HCT116 (cell line): ENCODE results near the gene TSPAN11. TPM values are rescaled to one million over a fixed set of nuclear protein-coding genes. Genes with fewer than 3 reads are reported as not detected.

Experiments used
- ATAC-seq: fragments of 200-7000 bp; cut with Tn5 transposase; 2 replicates; pipeline ENCODE4 v1.9.1; 2020; ENCODE audit warnings: mild to moderate bottlenecking, moderate library complexity
- BruUV-seq: library from RNA; stranded (reverse); fragments of 400-500 nt; replicated peaks from 2 replicates; lab custom pipeline; 2021; lab: Mats Ljungman, UMichigan
- CTCF ChIA-PET: fragments of 300-600 bp; sonication (Branson Sonifier 250); formaldehyde crosslinking; loops from one replicate; lab custom pipeline; 2021; ENCODE audit warnings: antibody characterized with exemption; lab: Charles Lee
- POLR2A ChIA-PET: fragments of 300-600, 350-600 bp; sonication (Branson Sonifier 250); formaldehyde crosslinking; loops from one replicate; lab custom pipeline; 2021; ENCODE audit warnings: antibody characterized with exemption; lab: Charles Lee
- RAD21 ChIA-PET, 2 experiments: fragments of 300-600 bp; sonication (Branson Sonifier 250); formaldehyde crosslinking; loops; one replicate each; lab custom pipeline; 2023; ENCODE audit warnings: low total read pairs in 2 of 2; ENCODE audit not compliant: uncharacterized antibody in 2 of 2, unreplicated experiment in 2 of 2, low non-redundant PET in 1 of 2; lab: Charles Lee
- DNase-seq: peaks from one replicate; pipeline ENCODE4 v3.0.0-alpha.2; 2010; ENCODE audit warnings: low read depth, low spot score
- H2AFZ ChIP-seq: fragments of 200-600 bp; shearing (Covaris generic), sonication (generic); 2 replicates; pipeline ENCODE4 v1.6.1; 2017; ENCODE audit warnings: low read depth, mixed run types, mixed read lengths, antibody characterized with exemption, low read length; ENCODE audit not compliant: poor library complexity, severe bottlenecking
- H3K27ac ChIP-seq: 2 replicates; pipeline ENCODE4 v1.5.1; 2012; ENCODE audit warnings: low read depth, low read length
- H3K27me3 ChIP-seq: fragments of 200-600 bp; sonication (generic); 2 replicates; pipeline ENCODE4 v1.6.1; 2016; ENCODE audit warnings: mixed run types, low read length, mixed read lengths; ENCODE audit not compliant: insufficient read depth
- H3K36me3 ChIP-seq, 2 experiments: fragments of 200-500 bp in 1 of 2; fragments of 200-600 bp in 1 of 2; sonication (Bioruptor generic) in 1 of 2; sonication (generic) in 1 of 2; 2 replicates each; pipeline versions ENCODE4 v1.5.1 to v1.6.1; 2014 to 2016; ENCODE audit warnings: low read length in 2 of 2, inconsistent platforms in 1 of 2, mixed read lengths in 1 of 2, mixed run types in 1 of 2; ENCODE audit not compliant: insufficient read depth in 2 of 2, control insufficient read depth in 1 of 2
- H3K4me1 ChIP-seq, 2 experiments: fragments of 200-600 bp in 1 of 2; sonication (generic) in 1 of 2; 2 replicates each; pipeline versions ENCODE4 v1.5.1 to v1.6.1; 2012 to 2017; ENCODE audit warnings: low read length in 2 of 2, inconsistent platforms in 1 of 2, mild to moderate bottlenecking in 1 of 2, mixed read lengths in 1 of 2, mixed run types in 1 of 2, moderate library complexity in 1 of 2; ENCODE audit not compliant: insufficient read depth in 2 of 2, control insufficient read depth in 1 of 2
- H3K4me2 ChIP-seq: fragments of 200-600 bp; sonication (generic); 2 replicates; pipeline ENCODE4 v1.6.1; 2017; ENCODE audit warnings: mixed run types, low read length, mixed read lengths
- H3K4me3 ChIP-seq, 2 experiments: fragments of 200-600 bp in 1 of 2; sonication (generic) in 1 of 2; replicated peaks in 1 of 2; 2 replicates each; pipeline ENCODE4 v1.5.1; 2011 to 2016; ENCODE audit warnings: low read length in 2 of 2, control low read depth in 1 of 2, low read depth in 1 of 2, mild to moderate bottlenecking in 1 of 2, mixed read lengths in 1 of 2, mixed run types in 1 of 2
- H3K79me2 ChIP-seq: fragments of 200-600 bp; sonication (generic); 2 replicates; pipeline ENCODE4 v1.6.1; 2017; ENCODE audit warnings: mild to moderate bottlenecking, mixed run types, low read length, moderate library complexity, mixed read lengths; ENCODE audit not compliant: insufficient read depth
- H3K9ac ChIP-seq: fragments of 200-600 bp; sonication (generic); 2 replicates; pipeline ENCODE4 v1.6.1; 2016; ENCODE audit warnings: low read length, mixed read lengths
- H3K9me2 ChIP-seq: fragments of 200-600 bp; sonication (generic), shearing (Covaris generic); 2 replicates; pipeline ENCODE4 v1.6.1; 2017; ENCODE audit warnings: mixed run types, mild to moderate bottlenecking, moderate library complexity; ENCODE audit not compliant: insufficient read depth
- H3K9me3 ChIP-seq, 2 experiments: fragments of 200-500 bp in 1 of 2; fragments of 200-600 bp in 1 of 2; sonication (Bioruptor generic) in 1 of 2; sonication (generic) in 1 of 2; 2 replicates each; pipeline ENCODE4 v1.6.1; 2014 to 2017; ENCODE audit warnings: low read length in 2 of 2, mixed read lengths in 2 of 2, inconsistent platforms in 1 of 2, low read depth in 1 of 2, mild to moderate bottlenecking in 1 of 2, mixed run types in 1 of 2, moderate library complexity in 1 of 2; ENCODE audit not compliant: control insufficient read depth in 1 of 2, insufficient read depth in 1 of 2
- H4K20me1 ChIP-seq: fragments of 200-600 bp; sonication (generic), shearing (Covaris generic); 2 replicates; pipeline ENCODE4 v1.6.1; 2017; ENCODE audit warnings: mixed run types, mild to moderate bottlenecking, moderate library complexity; ENCODE audit not compliant: insufficient read depth
- POLR2A ChIP-seq: IDR thresholded peaks from 2 replicates; pipeline ENCODE4 v1.7.0; 2011; ENCODE audit warnings: borderline replicate concordance; ENCODE audit not compliant: insufficient read depth, insufficient read length; ENCODE audit errors: extremely low read depth
- POLR2AphosphoS5 ChIP-seq: IDR thresholded peaks from 2 replicates; pipeline ENCODE4 v1.6.1; 2011; ENCODE audit warnings: mild to moderate bottlenecking, low read depth, low read length, moderate library complexity
- REST ChIP-seq: IDR thresholded peaks from 2 replicates; pipeline ENCODE4 v1.6.1; 2012; ENCODE audit warnings: low read depth
- SIN3A ChIP-seq: IDR thresholded peaks from 2 replicates; pipeline ENCODE4 v1.6.1; 2012; ENCODE audit warnings: low read depth
- SP1 ChIP-seq: IDR thresholded peaks from 2 replicates; pipeline ENCODE4 v1.6.1; 2012; ENCODE audit warnings: low read depth
- SRF ChIP-seq: IDR thresholded peaks from 2 replicates; pipeline ENCODE4 v1.6.1; 2012; ENCODE audit warnings: low read depth
- YY1 ChIP-seq: IDR thresholded peaks from 2 replicates; pipeline ENCODE4 v1.6.1; 2011; ENCODE audit warnings: low read length, low read depth, moderate library complexity, mild to moderate bottlenecking; ENCODE audit not compliant: insufficient replicate concordance; ENCODE audit errors: extremely low read depth
- ZFX ChIP-seq: fragments of 450-650 bp; IDR thresholded peaks from 2 replicates; pipeline ENCODE4 v1.6.1; 2017
- ZNF274 ChIP-seq: fragments of 200-500 bp; sonication (Bioruptor generic); IDR thresholded peaks from 2 replicates; pipeline ENCODE4 v1.6.1; 2014; ENCODE audit warnings: mild to moderate bottlenecking, low read depth, low read length, inconsistent platforms
- intact Hi-C: fragments of 100-400 bp; cut with micrococcal nuclease; formaldehyde crosslinking; loops from 2 replicates; pipeline ENCODE4 v1.10.0; 2022
- total RNA-seq: library from RNA; stranded (reverse); gene quantifications from one replicate; pipeline ENCODE4 v1.2.1, GENCODE V29; 2021; ENCODE audit not compliant: unreplicated experiment

TSPAN11 gene
- total RNA-seq, 1 experiment from 2014 or later, result not detected

DNA sequence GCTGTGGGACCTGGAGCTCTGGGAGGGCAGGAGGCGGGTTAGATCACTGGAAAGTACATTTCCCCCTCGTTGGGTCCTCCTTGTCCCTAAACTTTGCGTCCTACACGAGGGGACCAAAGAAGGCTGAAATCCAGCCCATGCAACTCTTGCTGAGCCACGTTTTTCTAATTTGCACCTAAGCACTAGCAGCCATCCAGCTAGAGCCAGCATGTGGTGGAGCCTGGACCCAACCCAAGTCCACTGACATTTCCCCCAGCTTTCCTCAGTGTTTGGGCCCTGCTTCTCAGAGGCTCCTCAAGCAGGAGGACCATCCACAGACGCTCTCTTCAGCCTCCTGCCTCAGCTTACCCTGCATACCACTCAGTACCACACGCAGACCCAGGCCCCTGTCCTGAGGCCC is 49.7 kb downstream of the TSPAN11 start:
- Histone ChIP-seq H3K79me2 (no peaks in the 10 kb centered on the region), H3K9ac (no peak overlapping the region), H3K4me1 (no peaks in the 10 kb centered on the region), H2AFZ (no peak overlapping the region), H3K36me3 (no peaks in the 10 kb centered on the region), H3K9me2 (no peaks in the 10 kb centered on the region), H3K27ac (no peak overlapping the region), H3K27me3 (peaks cover 16% of the 10 kb centered on the region; the same call in 1 of the 2 replicates), H3K9me3 (no peaks in the 10 kb centered on the region), H4K20me1 (no peaks in the 10 kb centered on the region), H3K4me3 (no peak overlapping the region), H3K4me2 (no peak overlapping the region)
- BruUV-seq, result no TSS peak
- ATAC-seq, result no peak
- ChIA-PET CTCF (interaction anchor here (1.5 kb wide), 1 partner anchor 10 kb away, joined by 4 read pairs; no protein-coding TSS in a partner anchor), POLR2A (no interaction called here), RAD21 (no interaction called here)
- intact Hi-C loops, result no loop called here
- no peak for DNase-seq
- TF ChIP-seq POLR2AphosphoS5 (no peak), SP1 (no peak), ZFX (no peak), YY1 (no peak), POLR2A (no peak), SRF (no peak), SIN3A (no peak), ZNF274 (no peak), REST (no peak)
